A673 (cell line): ENCODE data around the gene TCF12.

Source experiments
- CTCF ChIP-seq: fragments of 300-800, 200-600 bp; sonication (generic); conservative IDR thresholded peaks from 2 replicates; pipeline ENCODE4 v1.5.1; 2017; ENCODE audit warnings: low read depth, mild to moderate bottlenecking, antibody characterized with exemption, low read length, moderate library complexity, mixed read lengths
- EZH2 ChIP-seq: fragments of 200-600 bp; sonication (generic); IDR thresholded peaks from 2 replicates; pipeline ENCODE4 v1.6.1; 2017; ENCODE audit warnings: borderline replicate concordance, low read depth, mild to moderate bottlenecking, mixed read lengths, antibody characterized with exemption, low read length; ENCODE audit not compliant: poor library complexity, severe bottlenecking

GRCh38 chr15:57272771-57273357, 354.4 kb downstream of the TCF12 start:
- no peak for TF ChIP-seq CTCF
- no peak for TF ChIP-seq EZH2
